DMS 273 treated with DMSO at 0.1 percent for 48 hours (cell line): Measurements from ENCODE around the gene GPRIN2.
"Not testable (repeated sequence)": the region's sequence is repeated elsewhere in the genome, so short reads cannot be mapped to it uniquely, and the experiment has no call there.

Experiments used
- DNase-seq: peaks from one replicate; lab custom pipeline; 2025; lab: John Stamatoyannopoulos, UW

The GPRIN2 gene

GRCh38 chr10:46520941-46521340, 35.5 kb downstream of the GPRIN2 start:
- peak; percentile 88 for DNase-seq

GRCh38 chr10:46520381-46520780, 36.1 kb downstream of the GPRIN2 start:
- no peak for DNase-seq

DNA sequence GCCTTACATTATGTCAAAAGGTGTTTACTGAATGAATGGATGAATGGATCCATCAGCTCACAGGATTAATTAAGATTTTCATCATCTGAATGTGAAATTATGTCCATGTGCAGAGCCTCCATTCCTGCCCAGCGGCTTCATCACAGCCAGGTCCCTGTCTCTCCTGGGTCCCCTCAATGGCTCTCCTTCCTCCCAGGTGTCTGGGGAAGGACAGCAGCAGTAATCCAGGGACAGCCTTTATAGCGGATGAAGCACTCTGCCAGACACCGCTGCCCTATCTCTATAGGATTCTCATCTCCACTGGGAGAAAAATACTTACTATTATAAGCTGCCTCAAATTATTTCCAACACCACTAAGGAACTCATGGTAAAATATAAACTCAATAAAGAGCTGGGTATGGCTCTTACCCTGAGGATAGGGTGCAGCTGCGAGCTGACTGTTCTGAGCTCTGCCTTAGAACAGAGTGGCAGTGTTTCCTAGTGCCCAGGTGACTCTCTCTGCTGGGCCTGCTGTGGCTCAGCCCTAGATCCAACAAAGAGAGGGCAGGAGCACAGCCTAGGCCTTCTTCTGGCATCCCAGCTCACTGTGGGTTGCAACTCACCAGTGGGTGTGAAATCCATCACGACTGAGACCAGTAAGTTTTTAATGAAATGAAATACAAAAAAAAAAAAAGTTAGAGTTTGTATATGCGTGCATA, 38.3 kb downstream of the GPRIN2 start:
- DNase-seq, result no peak

- no peak for DNase-seq
Observed at GRCh38 chr10:46517541-46517940, 38.9 kb downstream of the GPRIN2 start.

- DNase-seq, result no peak
Observed at GRCh38 chr10:46516660-46517416, 39.6 kb downstream of the GPRIN2 start.

DNA sequence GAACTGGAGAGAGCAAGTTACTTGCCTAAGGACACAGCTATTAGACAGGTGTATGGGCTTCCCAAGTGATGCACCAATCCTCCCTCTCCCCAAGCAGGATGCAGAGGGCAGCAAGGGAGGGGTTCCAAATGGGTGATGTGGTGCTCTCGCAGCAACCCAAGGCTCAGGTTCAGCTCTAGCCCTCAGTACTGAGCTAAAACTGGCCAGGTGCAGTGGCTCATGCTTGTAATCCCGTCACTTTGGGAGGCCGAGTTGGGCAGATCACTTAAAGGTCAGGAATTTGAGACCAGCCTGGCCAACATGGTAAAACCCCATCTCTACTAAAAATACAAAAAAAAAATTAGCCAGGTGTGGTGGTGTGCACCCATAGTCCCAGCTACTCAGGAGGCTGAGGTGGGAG, 40.7 kb downstream of the GPRIN2 start:
- DNase-seq, result no peak

DNA sequence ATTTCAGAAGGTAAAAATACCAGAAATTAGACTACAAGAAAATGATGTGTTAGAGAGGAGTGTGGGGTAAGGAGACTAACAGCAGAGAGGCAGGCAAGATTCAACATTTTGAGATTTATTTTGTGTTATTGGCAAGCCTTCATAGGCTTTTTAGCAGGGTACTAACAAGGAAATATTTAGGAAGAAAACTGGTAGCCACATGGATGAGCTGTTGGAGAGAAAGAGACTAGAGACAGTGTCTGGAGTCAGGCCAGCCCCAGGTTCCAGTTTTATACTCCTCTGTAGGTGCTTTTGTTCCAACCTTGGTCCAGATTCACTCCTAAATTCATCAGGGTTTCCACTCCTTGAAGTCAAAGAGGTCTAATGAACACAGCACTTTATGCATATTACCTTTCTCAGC, 41.1 kb downstream of the GPRIN2 start:
- no peak for DNase-seq

- no peak for DNase-seq
Observed at GRCh38 chr10:46514899-46515298, 41.6 kb downstream of the GPRIN2 start.

DNA sequence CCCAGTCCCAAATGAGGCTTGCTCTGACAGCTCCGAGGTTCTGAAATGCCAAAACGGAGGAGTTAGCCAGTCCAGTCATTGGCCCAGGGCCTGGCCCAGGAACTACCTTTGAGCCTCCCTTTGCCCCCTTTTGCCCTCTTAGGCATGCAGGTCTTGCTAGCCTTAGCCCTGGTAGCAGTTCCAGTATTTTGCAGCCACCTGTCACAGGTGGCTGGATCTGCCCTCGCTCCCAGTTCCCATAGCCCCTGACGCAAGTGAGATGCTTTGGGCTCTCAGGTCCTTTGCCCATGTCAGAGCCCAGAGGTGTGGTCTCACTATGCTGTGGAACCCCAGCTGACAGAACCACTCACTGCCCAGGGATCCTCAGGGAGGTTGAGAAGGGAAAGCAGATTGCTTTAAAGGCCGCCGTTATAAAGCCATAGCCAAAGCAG, 42.0 kb downstream of the GPRIN2 start:
- DNase-seq, result no peak

GRCh38 chr10:46513333-46513732, 43.1 kb downstream of the GPRIN2 start:
- DNase-seq, result not testable (repeated sequence)

DNA sequence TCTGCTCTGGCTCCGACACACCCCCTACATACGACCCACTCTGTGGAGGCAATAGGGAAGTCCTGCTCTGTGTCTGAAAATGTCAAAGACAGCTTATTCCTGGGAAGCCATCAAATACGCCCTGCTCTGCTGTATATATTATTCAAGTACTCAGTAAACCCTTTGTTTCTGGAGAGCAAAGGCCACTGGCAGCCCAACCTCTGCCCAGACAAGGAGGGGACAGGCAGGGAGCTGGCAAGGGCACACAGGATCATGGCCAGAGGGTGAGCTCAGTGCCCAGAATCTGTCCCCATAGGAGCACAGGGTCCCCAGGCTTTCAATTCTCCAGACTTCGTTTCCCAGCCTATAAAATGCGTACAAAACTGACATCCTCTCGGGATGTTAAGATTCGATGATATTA, 43.7 kb downstream of the GPRIN2 start:
- not testable (repeated sequence) for DNase-seq

DNA sequence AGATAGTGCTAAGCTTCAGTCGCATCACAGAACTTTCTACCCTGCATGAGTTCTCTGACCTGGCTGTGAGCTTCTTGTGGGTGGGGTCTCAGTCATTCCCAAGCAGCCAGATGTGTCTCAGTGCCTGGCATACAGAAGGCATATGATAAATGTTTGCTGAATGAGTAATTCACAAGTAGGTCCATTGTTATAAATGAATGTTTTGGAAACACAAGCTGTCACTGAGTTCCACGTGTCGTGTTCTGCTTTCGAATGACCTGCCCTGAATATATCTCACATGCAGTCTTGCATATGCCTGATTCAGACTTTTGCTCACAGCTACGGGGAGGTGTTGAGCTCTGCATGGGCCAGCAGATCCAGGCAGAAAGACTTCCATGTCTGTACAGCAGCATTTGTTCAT, 44.5 kb downstream of the GPRIN2 start:
- not testable (repeated sequence) for DNase-seq
